HG03196 (cell line): ENCODE results near the gene DISC1.

Experiments
- ATAC-seq: cut with Tn5 transposase; IDR thresholded peaks from one replicate; pipeline ENCODE4 v1.9.1; 2021; ENCODE audit not compliant: unreplicated experiment

Gene DISC1

DNA sequence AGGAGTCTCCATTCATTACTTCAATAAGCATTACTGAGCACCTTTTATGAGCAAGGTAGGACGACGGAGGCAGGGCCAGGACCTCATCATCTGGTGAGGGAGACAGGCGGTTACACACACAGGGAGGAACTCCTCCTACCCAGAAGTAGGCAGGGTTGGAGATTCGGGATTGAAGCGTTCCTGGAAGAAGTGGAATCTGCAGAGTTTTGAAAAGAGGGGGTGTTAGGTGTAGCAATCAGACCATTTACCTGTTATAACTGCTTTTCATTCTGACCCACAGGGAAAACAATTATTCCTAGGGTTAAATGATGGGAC lies 392.4 kb downstream of the DISC1 start:
- ATAC-seq: no peak

GRCh38 chr1:232020352-232020751 lies 393.8 kb downstream of the DISC1 start:
- ATAC-seq: no peak

- ATAC-seq: no peak
These were observed 402.7 kb downstream of the DISC1 start for GRCh38 chr1:232029315-232029714.

GRCh38 chr1:232031156-232031555 lies 404.6 kb downstream of the DISC1 start:
- no peak for ATAC-seq

DNA sequence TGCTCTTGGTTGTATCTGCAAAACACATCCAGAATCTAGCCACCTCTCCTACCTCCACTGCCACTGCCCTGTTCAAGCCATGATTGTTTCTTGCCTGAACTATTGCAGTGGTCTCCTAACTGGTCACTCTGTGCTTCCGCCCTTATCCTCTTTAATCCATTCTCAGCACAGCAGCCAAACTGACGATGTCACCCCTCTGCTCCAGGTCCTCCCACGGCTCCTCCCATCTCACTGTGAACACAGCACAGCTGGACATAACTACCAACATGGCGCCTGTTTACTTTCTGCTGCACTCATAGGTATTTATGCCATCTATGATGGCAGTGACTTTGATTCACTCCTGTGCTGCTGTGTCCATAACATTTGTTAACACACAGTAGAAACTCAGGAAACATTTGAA lies 406.7 kb downstream of the DISC1 start:
- no peak for ATAC-seq

DNA sequence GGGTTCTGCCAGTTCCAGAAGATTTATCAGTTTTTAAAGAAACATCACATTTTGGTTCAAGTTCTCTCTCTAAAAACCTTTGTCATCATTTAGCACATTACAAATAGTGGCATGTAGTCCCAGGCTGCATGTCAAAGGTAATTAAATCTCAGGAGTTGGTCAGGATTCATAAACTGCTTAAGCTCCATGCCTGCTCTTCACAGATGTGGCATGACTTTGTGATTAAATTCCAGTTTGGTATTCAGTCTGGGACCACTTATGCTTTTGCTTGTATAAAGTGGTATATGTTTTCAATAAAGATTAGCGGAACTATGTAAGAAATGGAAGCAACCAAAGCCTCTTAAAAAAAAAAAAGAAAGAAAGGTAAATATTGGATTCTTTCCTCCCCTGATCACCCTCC lies 408.0 kb downstream of the DISC1 start:
- ATAC-seq: no peak

- no peak for ATAC-seq
These were observed 409.8 kb downstream of the DISC1 start for GRCh38 chr1:232036181-232036933.

DNA sequence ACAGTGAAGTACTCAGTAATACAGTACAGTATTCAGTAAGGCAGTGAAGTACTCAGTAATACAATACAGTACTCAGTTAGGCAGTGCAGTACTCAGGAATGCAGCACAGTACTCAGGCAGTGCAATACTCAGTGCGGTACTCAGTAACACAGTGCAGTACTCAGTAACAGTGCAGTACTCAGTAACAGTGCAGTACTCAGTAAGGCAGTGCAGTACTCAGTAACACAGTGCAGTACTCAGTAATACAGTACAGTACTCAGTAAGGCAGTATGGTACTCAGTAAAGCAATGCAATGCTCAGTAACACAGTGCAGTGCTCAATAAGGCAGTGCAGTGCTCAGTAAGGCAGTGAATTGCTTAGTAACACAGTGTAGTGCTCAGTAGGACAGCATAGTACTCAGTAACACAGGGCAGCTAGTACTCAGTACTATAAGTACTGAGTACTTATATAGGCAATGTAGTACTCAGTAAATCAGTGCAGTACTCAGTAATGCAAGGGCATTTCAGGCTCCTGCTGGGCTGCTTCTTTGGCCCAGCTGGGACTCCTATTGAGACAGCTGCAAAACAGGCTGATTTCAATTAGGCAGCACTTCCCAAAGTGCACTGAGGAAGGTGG lies 411.3 kb downstream of the DISC1 start:
- no peak for ATAC-seq

DNA sequence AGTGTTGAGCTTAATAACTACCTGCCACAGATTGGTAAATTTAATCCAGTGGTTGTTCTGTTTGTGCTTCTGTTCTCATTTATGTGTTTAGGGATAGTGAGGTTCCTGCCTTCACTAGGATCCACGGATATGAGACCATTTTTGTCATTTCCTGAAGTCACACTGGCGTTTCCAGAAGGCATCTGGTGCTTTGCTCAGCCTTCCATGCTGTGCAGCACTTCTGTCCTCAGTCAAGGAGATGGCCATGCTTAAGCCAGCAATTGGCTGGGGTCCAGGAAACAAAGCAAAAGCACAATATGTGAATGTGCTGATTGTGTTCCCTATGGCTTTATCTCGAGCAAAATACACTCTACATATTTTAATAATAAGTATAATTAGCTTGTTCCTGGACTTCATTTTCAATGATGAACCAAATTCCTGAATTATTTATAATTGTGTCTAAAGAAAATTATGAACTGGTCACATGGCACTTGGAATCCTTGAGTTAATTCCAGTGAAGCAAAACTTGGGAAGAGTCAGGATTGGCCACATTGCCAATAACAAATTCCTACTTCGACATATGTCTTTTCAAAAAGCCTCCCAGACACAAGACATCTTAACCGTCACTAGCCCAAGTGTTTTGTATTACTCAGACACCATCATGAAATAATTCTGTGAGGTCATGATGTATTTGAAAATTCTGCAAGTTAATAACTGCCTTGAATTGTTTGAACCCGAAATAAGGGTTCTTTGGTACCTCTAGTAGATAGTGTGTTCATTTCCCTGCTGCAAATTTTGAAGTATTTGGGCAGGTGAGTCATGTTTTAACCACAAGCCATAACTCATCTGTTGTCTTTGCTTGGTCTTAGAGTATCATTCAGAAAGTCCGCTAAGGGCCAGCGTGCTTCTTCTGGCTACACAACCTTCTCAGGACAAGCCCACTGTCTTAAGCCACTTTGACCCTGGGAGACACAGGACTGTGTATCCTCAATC lies 412.4 kb downstream of the DISC1 start:
- ATAC-seq: no peak

GRCh38 chr1:232040260-232040659 lies 413.7 kb downstream of the DISC1 start:
- no peak for ATAC-seq

GRCh38 chr1:232044728-232045127 lies 418.1 kb downstream of the DISC1 start:
- no peak for ATAC-seq

GRCh38 chr1:232045139-232045994 lies 418.8 kb downstream of the DISC1 start:
- ATAC-seq: no peak

DNA sequence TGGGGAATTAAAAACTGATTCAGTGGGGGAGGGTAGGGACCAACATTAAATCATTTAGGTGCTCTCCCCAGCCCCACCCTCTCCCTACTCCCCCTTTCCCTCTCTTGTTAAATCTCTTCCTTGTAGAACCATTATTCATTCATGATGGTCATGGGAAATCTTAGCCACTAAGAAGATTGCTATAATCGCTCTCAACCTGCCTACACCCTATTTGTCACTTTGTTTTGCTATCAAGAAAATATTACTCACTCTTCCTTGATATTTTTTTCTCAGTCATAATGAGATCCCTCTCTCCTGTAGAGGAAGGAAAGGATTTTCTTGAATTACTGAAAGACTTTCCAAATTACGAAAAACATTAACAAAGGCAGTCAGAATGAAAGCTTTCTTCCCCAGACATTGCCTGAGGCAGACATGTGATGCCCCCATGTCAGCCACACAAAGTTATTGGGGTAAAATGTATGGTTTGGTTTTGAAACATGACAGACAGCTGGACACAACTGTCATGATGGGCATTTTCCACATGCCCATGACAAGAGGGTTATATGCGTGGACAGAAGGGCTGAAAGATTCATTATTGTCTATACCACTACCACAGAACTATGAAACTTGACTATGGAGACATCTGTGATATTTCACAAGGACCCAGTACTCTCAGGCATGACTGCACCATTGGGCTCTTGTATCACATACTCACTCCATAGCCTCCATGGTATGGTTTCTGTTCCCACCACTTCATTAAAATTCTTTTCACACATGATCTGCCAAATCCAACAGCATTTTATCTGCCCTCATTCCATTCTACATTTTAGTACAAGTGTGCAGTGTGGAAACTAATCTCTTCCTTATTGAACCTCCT lies 420.1 kb downstream of the DISC1 start:
- no peak for ATAC-seq

DNA sequence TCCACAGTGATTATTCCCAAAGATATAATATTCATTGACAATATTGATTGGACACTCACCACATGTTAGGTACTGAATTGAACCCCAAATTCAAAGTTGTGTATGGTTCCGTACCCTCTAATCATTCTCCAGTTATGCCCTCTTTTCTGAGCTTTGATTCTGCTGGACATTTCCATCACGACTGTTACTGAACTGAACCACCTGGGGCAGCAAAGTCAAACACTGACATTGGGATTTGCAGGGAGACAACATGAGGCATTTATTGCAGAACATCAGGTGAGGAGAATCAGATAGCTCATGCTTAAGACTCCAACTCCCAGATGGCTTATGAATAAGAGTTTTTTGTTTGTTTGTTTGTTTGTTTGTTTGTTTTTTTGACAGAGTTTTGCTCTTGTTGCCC lies 420.9 kb downstream of the DISC1 start:
- no peak for ATAC-seq

GRCh38 chr1:232048481-232048880 lies 421.9 kb downstream of the DISC1 start:
- ATAC-seq: no peak

DNA sequence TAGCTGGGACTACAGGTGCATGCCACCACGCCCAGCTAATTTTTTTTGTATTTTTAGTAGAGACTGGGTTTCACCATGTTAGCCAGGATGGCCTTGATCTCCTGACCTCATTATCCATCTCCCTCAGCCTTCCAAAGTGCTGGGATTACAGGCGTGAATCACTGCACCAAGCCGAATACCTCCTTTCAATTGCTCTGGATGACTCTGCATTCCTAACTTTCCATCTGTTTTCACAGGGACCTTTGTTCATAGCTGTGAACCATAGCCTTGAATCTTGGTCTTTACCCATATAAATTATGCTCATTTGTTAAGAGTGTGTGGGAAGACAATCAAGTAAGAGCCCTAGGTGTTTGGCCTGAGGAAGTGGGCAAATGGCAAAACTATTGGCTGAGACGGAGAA lies 422.7 kb downstream of the DISC1 start:
- no peak for ATAC-seq

GRCh38 chr1:232057217-232057895 lies 430.8 kb downstream of the DISC1 start:
- ATAC-seq: no peak

GRCh38 chr1:232057896-232058274 lies 431.3 kb downstream of the DISC1 start:
- no peak for ATAC-seq

DNA sequence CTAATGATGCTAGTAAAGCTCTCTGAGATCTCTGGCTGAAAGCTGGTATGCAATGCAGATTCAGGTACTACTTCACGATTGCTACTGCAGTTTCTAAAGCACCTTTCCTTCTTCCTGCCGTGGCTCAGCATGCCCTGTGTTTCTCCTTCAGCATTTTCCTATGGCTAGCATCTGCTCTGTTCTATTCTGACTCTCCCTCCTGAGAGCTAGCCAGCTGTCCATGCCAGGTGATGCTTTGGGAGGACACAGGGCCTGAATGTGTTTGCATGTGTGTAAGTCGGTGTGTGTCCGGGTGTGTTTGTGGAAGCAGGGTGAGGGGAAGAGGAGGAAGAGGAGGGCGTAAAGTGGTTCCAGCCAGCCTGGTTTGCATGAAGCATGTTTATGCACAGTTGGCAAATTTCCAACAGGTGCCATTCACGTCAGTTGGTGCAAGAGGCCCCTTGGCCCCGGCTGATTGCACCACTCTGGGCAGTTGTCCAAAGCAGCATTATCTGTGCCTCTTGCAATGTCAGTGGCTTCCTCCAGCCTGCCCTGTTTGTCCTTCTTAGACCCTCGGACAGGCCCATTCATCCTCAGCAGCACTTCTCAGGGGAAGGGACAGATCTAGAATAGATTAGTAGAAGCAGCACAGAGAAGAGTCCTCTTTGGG lies 433.3 kb downstream of the DISC1 start:
- ATAC-seq: no peak
